ENCODE measurements around the gene CAPN12.

GRCh38 chr19:38726761-38727301 is 17.4 kb downstream of the CAPN12 start:
- TF ChIP-seq CTCF (IDR thresholded peaks at IDR 0.05) (no peak), POLR2A (IDR thresholded peaks at IDR 0.05) (no peak)
